Large intestine (tissue), 3 donors: ENCODE measurements around the gene LMCD1. TPM values are rescaled to one million over a fixed set of nuclear protein-coding genes. Genes with fewer than 3 reads are reported as not detected.

Experiments used
- DNase-seq, 2 donors: peaks; one replicate each; pipeline versions ENCODE4 v3.0.0 to v3.0.0-alpha.2; 2013
- H3K27ac ChIP-seq: one replicate; pipeline ENCODE4 v1.5.1; 2013; ENCODE audit warnings: low read length
- H3K27me3 ChIP-seq: 2 replicates; pipeline ENCODE4 v1.6.1; 2013; ENCODE audit warnings: low read length; ENCODE audit not compliant: control insufficient read depth, insufficient read depth
- H3K36me3 ChIP-seq: 2 replicates; pipeline ENCODE4 v1.6.1; 2013; ENCODE audit warnings: low read length; ENCODE audit not compliant: control insufficient read depth, insufficient read depth
- H3K4me1 ChIP-seq: one replicate; pipeline ENCODE4 v1.6.1; 2013; ENCODE audit warnings: low read length; ENCODE audit not compliant: control insufficient read depth, insufficient read depth
- H3K4me3 ChIP-seq: one replicate; pipeline ENCODE4 v1.5.1; 2013; ENCODE audit warnings: low read length
- H3K9me3 ChIP-seq: one replicate; pipeline ENCODE4 v1.6.1; 2013; ENCODE audit warnings: mild to moderate bottlenecking, low read depth, low read length, moderate library complexity; ENCODE audit not compliant: control insufficient read depth
- whole genome bisulfite sequencing: methylation state at CpG from one replicate; pipeline ENCODE4 v1.1.5; 2013; ENCODE audit warnings: low lambda C conversion rate; ENCODE audit not compliant: insufficient coverage; 5-methylcytosine and 5-hydroxymethylcytosine counted together
- polyA plus RNA-seq: library from polyadenylated mRNA; unstranded; fragments of 120-200 nt; gene quantifications from one replicate; pipeline ENCODE4 v1.2.1, GENCODE V29; 2013

LMCD1 gene
- polyA plus RNA-seq, 1 donor: 14.4 TPM

GRCh38 chr3:8558645-8559044, 57.0 kb downstream of the LMCD1 start:
- no peaks in the 10 kb centered on the region for H3K9me3 ChIP-seq
- no peaks in the 10 kb centered on the region for H3K36me3 ChIP-seq
- H3K27me3 ChIP-seq: no peaks in the 10 kb centered on the region
- no peak overlapping the region for H3K4me3 ChIP-seq
- no peak for DNase-seq
- no CpG with 5 or more reads among the region's 2 CpGs for WGBS
- peaks cover 4% of the 10 kb centered on the region for H3K4me1 ChIP-seq
- H3K27ac ChIP-seq: no peak overlapping the region

GRCh38 chr3:8559351-8559750, 57.7 kb downstream of the LMCD1 start:
- Histone ChIP-seq H3K27ac (no peak overlapping the region), H3K9me3 (no peaks in the 10 kb centered on the region), H3K4me3 (no peak overlapping the region), H3K27me3 (no peaks in the 10 kb centered on the region), H3K4me1 (peaks cover 5% of the 10 kb centered on the region), H3K36me3 (no peaks in the 10 kb centered on the region)
- no peak for DNase-seq
- no CpG with 5 or more reads among the region's 6 CpGs for WGBS

- Histone ChIP-seq H3K4me3 (no peak overlapping the region), H3K36me3 (peaks cover under 1% of the 10 kb centered on the region), H3K27me3 (no peaks in the 10 kb centered on the region), H3K9me3 (no peaks in the 10 kb centered on the region), H3K27ac (no peak overlapping the region), H3K4me1 (peaks cover 5% of the 10 kb centered on the region)
- no peak for DNase-seq
- 83% methylated on average over 2 of the region's 5 CpGs for WGBS
Measured at GRCh38 chr3:8560366-8561007, 58.9 kb downstream of the LMCD1 start.

- no peaks in the 10 kb centered on the region for H3K27me3 ChIP-seq
- H3K4me3 ChIP-seq: no peak overlapping the region
- H3K36me3 ChIP-seq: peaks cover 5% of the 10 kb centered on the region
- no peaks in the 10 kb centered on the region for H3K9me3 ChIP-seq
- no peak for DNase-seq
- WGBS: 100% methylated on average over 1 of the region's 4 CpGs
- H3K4me1 ChIP-seq: peaks cover 5% of the 10 kb centered on the region
- H3K27ac ChIP-seq: no peak overlapping the region
Measured at GRCh38 chr3:8561370-8561769, 59.7 kb downstream of the LMCD1 start.

- Histone ChIP-seq H3K4me1 (peaks cover 2% of the 10 kb centered on the region), H3K27ac (no peak overlapping the region), H3K9me3 (no peaks in the 10 kb centered on the region), H3K4me3 (no peak overlapping the region), H3K36me3 (peaks cover 5% of the 10 kb centered on the region), H3K27me3 (no peaks in the 10 kb centered on the region)
- no CpG with 5 or more reads among the region's 3 CpGs for WGBS
- no peak for DNase-seq
Measured at GRCh38 chr3:8562081-8562595, 60.5 kb downstream of the LMCD1 start.

GRCh38 chr3:8563146-8563545, 61.5 kb downstream of the LMCD1 start:
- Histone ChIP-seq H3K9me3 (no peaks in the 10 kb centered on the region), H3K4me1 (peaks cover 2% of the 10 kb centered on the region), H3K4me3 (no peak overlapping the region), H3K27me3 (no peaks in the 10 kb centered on the region), H3K27ac (no peak overlapping the region), H3K36me3 (peaks cover 9% of the 10 kb centered on the region)
- DNase-seq: no peak
- no CpG with 5 or more reads among the region's 4 CpGs for WGBS

- no CpG with 5 or more reads among the region's 4 CpGs for WGBS
- Histone ChIP-seq H3K4me3 (no peak overlapping the region), H3K9me3 (no peaks in the 10 kb centered on the region), H3K4me1 (peaks cover 2% of the 10 kb centered on the region), H3K36me3 (peaks cover 11% of the 10 kb centered on the region), H3K27ac (no peak overlapping the region), H3K27me3 (no peaks in the 10 kb centered on the region)
- DNase-seq: no peak
Measured at GRCh38 chr3:8563597-8563996, 62.0 kb downstream of the LMCD1 start.

- H3K27me3 ChIP-seq: no peaks in the 10 kb centered on the region
- H3K36me3 ChIP-seq: peaks cover 14% of the 10 kb centered on the region
- no CpG with 5 or more reads among the region's 15 CpGs for WGBS
- no peak for DNase-seq
- no peak overlapping the region for H3K27ac ChIP-seq
- H3K4me3 ChIP-seq: no peak overlapping the region
- H3K4me1 ChIP-seq: peaks cover 2% of the 10 kb centered on the region
- H3K9me3 ChIP-seq: no peaks in the 10 kb centered on the region
Measured at GRCh38 chr3:8565376-8565775, 63.8 kb downstream of the LMCD1 start.

- H3K27me3 ChIP-seq: no peaks in the 10 kb centered on the region
- DNase-seq: no peak
- peaks cover 14% of the 10 kb centered on the region for H3K36me3 ChIP-seq
- H3K27ac ChIP-seq: no peak overlapping the region
- no peak overlapping the region for H3K4me3 ChIP-seq
- WGBS: 100% methylated on average over 4 of the region's 7 CpGs
- H3K9me3 ChIP-seq: no peaks in the 10 kb centered on the region
- peaks cover 2% of the 10 kb centered on the region for H3K4me1 ChIP-seq
Measured at GRCh38 chr3:8567784-8568575, 66.4 kb downstream of the LMCD1 start.

GRCh38 chr3:8571256-8571655, 69.6 kb downstream of the LMCD1 start:
- WGBS: no CpG with 5 or more reads among the region's 3 CpGs
- Histone ChIP-seq H3K9me3 (no peaks in the 10 kb centered on the region), H3K27ac (no peak overlapping the region), H3K36me3 (peaks cover 9% of the 10 kb centered on the region), H3K4me3 (no peak overlapping the region), H3K4me1 (no peaks in the 10 kb centered on the region), H3K27me3 (no peaks in the 10 kb centered on the region)
- DNase-seq: no peak
